Measurements from ENCODE around the gene HNRNPC. TPM values are rescaled to one million over a fixed set of nuclear protein-coding genes. Genes with fewer than 3 reads are reported as not detected.
"Not testable (repeated sequence)": the region's sequence is repeated elsewhere in the genome, so short reads cannot be mapped to it uniquely, and the experiment has no call there.

The HNRNPC gene
- total RNA-seq, 1 experiment from 2014 or later, result 843 TPM

GRCh38 chr14:21213652-21214051, 55.6 kb downstream of the HNRNPC start:
- intact Hi-C loops (cut with micrococcal nuclease), result no loop called here
- Histone ChIP-seq H3K79me2 (ENCODE audit: insufficient read depth, low read length) (peaks cover 93% of the 10 kb centered on the region), H3K27ac (ENCODE audit: low read depth, low read length) (no peak overlapping the region), H3K9me3 (ENCODE audit: control insufficient read depth in 1 of 2, insufficient read depth in 1 of 2, low read depth in 1 of 2, low read length in 2 of 2) (no peaks in the 10 kb centered on the region), H3K4me3 (replicated peaks in 1 of 2; ENCODE audit: low read depth in 1 of 2, low read length in 2 of 2) (no peak overlapping the region), H3K9me2 (ENCODE audit: insufficient read depth) (no peaks in the 10 kb centered on the region), H4K20me1 (ENCODE audit: insufficient read depth) (peaks cover 71% of the 10 kb centered on the region), H2AFZ (ENCODE audit: low read depth, low read length, poor library complexity, severe bottlenecking) (no peak overlapping the region), H3K36me3 (ENCODE audit: control insufficient read depth in 1 of 2, insufficient read depth in 2 of 2, low read length in 2 of 2) (peaks cover 74 to 78% of the 10 kb centered on the region in 2 experiments), H3K4me1 (ENCODE audit: control insufficient read depth in 1 of 2, insufficient read depth in 2 of 2, low read length in 2 of 2) (peaks cover 0 to 6% of the 10 kb centered on the region in 2 experiments; a peak in 1 of 4 replicates), H3K4me2 (ENCODE audit: low read length) (no peak overlapping the region), H3K27me3 (ENCODE audit: insufficient read depth, low read length) (no peaks in the 10 kb centered on the region), H3K9ac (ENCODE audit: low read length) (no peak overlapping the region)
- ChIA-PET CTCF (no interaction called here), POLR2A (no interaction called here), RAD21 (ENCODE audit: low non-redundant PET in 1 of 2, low total read pairs in 2 of 2, uncharacterized antibody in 2 of 2, unreplicated experiment in 2 of 2) (no interaction called here)
- TF ChIP-seq ZFX (IDR thresholded peaks at IDR 0.05) (no peak), YY1 (IDR thresholded peaks at IDR 0.05; ENCODE audit: extremely low read depth, insufficient replicate concordance, low read depth, low read length) (no peak), REST (IDR thresholded peaks at IDR 0.05; ENCODE audit: low read depth) (no peak), CEBPB (IDR thresholded peaks at IDR 0.05; ENCODE audit: low read depth) (no peak), JUND (IDR thresholded peaks at IDR 0.05) (no peak), EZH2phosphoT487 (IDR thresholded peaks at IDR 0.05; ENCODE audit: borderline replicate concordance) (no peak), CTCF (IDR thresholded peaks at IDR 0.05 in 2 of 3, conservative IDR thresholded peaks at IDR 0.05 in 1 of 3; ENCODE audit: borderline replicate concordance in 1 of 3, insufficient read depth in 1 of 3, low read depth in 2 of 3, low read length in 2 of 3) (no peak), SRF (IDR thresholded peaks at IDR 0.05; ENCODE audit: low read depth) (no peak), SP1 (IDR thresholded peaks at IDR 0.05; ENCODE audit: low read depth) (no peak), POLR2AphosphoS5 (IDR thresholded peaks at IDR 0.05; ENCODE audit: low read depth, low read length) (no peak), ATF3 (IDR thresholded peaks at IDR 0.05) (no peak), RAD21 (IDR thresholded peaks at IDR 0.05; ENCODE audit: low read depth) (no peak), EGR1 (IDR thresholded peaks at IDR 0.05; ENCODE audit: low read depth) (no peak), CBX3 (IDR thresholded peaks at IDR 0.05; ENCODE audit: low read depth) (no peak)
- TF ChIP-seq, protein P1, sequence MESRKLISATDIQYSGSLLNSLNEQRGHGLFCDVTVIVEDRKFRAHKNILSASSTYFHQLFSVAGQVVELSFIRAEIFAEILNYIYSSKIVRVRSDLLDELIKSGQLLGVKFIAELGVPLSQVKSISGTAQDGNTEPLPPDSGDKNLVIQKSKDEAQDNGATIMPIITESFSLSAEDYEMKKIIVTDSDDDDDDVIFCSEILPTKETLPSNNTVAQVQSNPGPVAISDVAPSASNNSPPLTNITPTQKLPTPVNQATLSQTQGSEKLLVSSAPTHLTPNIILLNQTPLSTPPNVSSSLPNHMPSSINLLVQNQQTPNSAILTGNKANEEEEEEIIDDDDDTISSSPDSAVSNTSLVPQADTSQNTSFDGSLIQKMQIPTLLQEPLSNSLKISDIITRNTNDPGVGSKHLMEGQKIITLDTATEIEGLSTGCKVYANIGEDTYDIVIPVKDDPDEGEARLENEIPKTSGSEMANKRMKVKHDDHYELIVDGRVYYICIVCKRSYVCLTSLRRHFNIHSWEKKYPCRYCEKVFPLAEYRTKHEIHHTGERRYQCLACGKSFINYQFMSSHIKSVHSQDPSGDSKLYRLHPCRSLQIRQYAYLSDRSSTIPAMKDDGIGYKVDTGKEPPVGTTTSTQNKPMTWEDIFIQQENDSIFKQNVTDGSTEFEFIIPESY (IDR thresholded peaks at IDR 0.05; ENCODE audit: extremely low read depth, insufficient replicate concordance, low read length), result no peak
- no TSS peak for BruUV-seq (replicated peaks)
- no peak for DNase-seq (ENCODE audit: low read depth, low spot score)
- no peak for ATAC-seq

DNA sequence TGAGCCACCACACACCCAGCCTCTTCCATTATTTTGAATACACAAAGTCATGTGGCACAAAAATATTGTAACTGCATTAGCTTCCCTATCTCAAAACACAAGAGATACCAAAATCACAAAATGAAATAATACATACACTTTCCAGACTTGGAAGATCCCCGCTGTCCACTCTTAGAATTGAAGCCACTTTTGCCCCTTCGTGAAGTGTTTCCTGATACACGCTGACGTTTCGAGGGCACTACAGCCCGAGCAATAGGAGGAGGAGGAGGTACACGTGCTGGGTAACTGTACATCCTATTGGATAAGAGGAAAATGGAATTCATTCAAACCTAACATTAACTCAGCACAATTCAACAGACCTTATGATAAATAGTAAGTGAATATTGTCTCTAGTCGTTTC, 56.4 kb downstream of the HNRNPC start:
- H3K9ac ChIP-seq (ENCODE audit: low read length); H3K27me3 ChIP-seq (ENCODE audit: insufficient read depth, low read length); H3K4me3 ChIP-seq (replicated peaks in 1 of 2; ENCODE audit: low read depth in 1 of 2, low read length in 2 of 2); H2AFZ ChIP-seq (ENCODE audit: low read depth, low read length, poor library complexity, severe bottlenecking); H3K9me2 ChIP-seq (ENCODE audit: insufficient read depth); ATAC-seq; H3K27ac ChIP-seq (ENCODE audit: low read depth, low read length); H3K9me3 ChIP-seq (ENCODE audit: control insufficient read depth in 1 of 2, insufficient read depth in 1 of 2, low read depth in 1 of 2, low read length in 2 of 2); BruUV-seq (replicated peaks); POLR2A ChIA-PET; H3K4me2 ChIP-seq (ENCODE audit: low read length); DNase-seq (ENCODE audit: low read depth, low spot score); CTCF ChIA-PET; intact Hi-C loops (cut with micrococcal nuclease); RAD21 ChIA-PET (ENCODE audit: low non-redundant PET in 1 of 2, low total read pairs in 2 of 2, uncharacterized antibody in 2 of 2, unreplicated experiment in 2 of 2); H3K4me1 ChIP-seq (ENCODE audit: control insufficient read depth in 1 of 2, insufficient read depth in 2 of 2, low read length in 2 of 2): not testable (repeated sequence)
- H4K20me1 ChIP-seq (ENCODE audit: insufficient read depth), result peaks cover 73% of the 10 kb centered on the region
- peaks cover 82 to 83% of the 10 kb centered on the region in 2 experiments for H3K36me3 ChIP-seq (ENCODE audit: control insufficient read depth in 1 of 2, insufficient read depth in 2 of 2, low read length in 2 of 2)
- peaks cover 93% of the 10 kb centered on the region for H3K79me2 ChIP-seq (ENCODE audit: insufficient read depth, low read length)

All from HCT116 (cell line).